Hepatic stellate cell (primary cell): Measurements from ENCODE around the gene SHC2.
A peak's percentile ranks its signal among the peaks of the same experiment; 100 is the strongest.

ENCODE experiments used
- DNase-seq: peaks from one replicate; pipeline ENCODE4 v3.0.0; 2011; ENCODE audit warnings: low spot score

The SHC2 gene, protein sequence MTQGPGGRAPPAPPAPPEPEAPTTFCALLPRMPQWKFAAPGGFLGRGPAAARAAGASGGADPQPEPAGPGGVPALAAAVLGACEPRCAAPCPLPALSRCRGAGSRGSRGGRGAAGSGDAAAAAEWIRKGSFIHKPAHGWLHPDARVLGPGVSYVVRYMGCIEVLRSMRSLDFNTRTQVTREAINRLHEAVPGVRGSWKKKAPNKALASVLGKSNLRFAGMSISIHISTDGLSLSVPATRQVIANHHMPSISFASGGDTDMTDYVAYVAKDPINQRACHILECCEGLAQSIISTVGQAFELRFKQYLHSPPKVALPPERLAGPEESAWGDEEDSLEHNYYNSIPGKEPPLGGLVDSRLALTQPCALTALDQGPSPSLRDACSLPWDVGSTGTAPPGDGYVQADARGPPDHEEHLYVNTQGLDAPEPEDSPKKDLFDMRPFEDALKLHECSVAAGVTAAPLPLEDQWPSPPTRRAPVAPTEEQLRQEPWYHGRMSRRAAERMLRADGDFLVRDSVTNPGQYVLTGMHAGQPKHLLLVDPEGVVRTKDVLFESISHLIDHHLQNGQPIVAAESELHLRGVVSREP

DNA sequence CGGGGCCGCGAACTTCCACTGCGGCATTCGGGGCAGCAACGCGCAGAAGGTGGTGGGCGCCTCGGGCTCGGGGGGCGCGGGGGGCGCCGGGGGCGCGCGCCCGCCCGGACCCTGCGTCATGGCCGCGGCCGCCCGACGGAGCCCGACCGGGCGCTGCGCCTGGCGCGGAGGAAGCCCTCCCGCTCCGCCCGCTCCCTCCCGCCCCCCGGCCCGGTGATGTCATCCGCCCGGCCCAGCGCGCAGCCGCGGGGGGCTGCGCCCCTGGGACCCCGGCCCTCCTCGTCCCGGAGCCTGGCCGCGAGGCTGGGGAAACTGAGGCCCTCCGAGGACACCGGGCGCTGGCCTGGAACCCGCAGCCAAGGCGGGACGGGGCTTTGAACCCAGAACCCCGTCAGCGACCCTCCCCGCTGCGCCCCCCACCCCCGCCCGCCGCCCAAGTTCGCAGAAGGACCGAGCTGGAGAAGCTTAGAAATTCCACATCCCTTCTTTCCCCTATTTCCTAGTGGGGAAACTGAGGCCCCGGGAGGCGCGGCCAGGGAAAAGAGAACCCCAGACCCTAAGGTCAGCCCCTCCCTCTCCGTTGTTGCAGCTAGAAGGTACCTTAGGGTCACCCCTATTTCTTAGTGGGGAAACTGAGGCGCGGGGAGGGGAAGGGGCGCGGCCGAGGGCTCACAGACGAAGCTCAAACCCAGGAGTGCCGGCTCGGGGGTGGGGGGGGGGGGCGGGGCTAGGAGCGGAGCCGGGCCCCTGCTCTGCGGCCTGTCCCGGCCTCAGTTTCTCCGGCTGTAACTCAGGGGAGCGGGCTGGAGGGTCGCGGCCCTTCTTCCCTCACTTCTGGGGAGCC, at the start of gene SHC2:
Gene SHC2 (minus strand): TSS at position 157 of the 844 bp plus-strand sequence. CDS start 37 bp downstream, at position 120.
- no peak for DNase-seq

DNA sequence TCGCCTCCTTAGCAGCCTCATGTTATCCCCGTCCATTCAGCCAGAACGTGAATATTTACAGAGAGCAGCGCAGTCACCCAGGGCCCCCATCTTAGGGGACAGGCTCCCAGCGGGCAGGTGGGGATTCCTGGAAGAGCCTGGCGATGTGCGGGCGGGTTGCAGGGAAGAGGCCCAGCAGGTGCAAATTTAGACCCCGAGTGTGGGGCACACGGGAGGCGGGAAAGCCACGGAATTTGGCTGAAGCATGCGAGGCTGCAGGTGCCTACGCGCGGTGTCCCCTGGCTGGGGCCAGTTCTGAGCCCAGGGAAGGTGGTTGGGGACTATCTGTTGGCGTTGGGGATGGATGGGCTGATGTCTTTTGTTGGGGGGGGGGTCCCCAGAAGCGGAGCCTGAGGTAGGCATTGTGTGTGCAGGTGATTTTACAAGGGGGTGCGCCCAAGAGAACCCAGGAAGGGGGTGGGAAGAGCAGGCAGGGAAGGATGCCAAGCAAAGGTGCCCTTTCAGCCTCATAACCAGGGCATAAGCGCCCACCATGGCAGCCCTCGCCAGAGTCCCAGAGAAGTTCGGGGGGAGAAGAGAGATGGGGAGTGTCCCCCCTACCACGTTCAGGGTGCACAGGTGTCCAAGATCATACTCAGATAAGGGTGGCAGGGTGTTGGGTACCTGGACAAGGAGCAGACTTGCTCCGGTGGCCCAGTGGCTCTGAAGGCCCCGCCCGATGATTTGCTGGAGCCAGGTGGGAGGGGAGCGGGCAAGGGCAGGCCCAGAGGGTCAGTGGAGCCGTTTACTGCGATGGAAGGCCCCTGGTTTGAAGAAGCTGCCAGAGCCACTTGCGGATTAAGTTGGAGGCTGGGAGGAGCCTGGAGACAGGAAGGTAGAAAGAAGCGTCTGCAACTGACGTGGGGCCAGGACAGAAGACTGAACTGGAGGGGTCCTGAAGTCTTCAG, 47.6 kb upstream of the SHC2 start:
- DNase-seq, result no peak

DNA sequence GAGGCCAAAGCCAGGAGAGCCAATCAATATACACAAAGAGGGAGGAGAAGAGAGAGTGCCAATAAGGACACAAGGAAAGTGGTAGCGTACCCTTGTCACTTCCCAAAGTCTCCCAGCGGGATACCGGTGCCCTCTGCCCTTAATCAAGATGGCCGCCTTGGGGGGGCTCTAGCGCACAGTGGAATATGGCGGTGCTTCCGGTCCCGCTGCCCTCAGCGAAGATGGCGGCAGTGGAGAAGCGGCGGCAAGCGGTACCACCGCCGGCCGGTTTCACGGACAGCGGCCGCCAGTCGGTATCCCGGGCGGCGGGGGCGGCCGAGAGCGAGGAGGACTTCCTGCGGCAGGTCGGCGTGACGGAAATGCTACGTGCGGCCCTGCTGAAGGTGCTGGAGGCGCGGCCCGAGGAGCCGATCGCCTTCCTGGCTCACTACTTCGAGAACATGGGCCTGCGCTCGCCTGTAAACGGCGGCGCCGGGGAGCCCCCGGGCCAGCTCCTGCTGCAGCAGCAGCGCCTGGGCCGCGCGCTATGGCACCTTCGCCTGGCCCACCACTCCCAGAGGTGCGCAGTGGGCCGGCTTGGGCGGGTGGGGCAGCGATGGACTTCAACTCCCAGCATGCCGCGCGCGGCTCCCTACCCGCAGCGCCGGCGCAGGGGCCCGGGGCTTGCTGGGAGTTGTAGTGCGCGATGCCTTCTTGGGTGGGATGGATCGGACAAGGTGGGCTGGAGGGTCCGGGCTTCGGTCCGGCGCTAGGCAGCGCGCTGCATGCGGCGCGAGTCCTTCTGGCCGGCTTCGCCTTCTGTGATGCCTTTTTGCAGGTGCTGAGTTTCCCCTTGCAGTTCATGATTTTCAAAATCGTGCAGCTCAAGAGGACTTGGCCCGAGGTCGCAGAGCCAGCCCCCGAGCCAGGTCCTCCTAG, 46.7 kb upstream of the SHC2 start, which contains the start of gene TPGS1:
Gene TPGS1 (plus strand): TSS at position 212 of the 918 bp plus-strand sequence. CDS start 10 bp downstream, at position 222.
- peak; percentile 90 for DNase-seq

DNA sequence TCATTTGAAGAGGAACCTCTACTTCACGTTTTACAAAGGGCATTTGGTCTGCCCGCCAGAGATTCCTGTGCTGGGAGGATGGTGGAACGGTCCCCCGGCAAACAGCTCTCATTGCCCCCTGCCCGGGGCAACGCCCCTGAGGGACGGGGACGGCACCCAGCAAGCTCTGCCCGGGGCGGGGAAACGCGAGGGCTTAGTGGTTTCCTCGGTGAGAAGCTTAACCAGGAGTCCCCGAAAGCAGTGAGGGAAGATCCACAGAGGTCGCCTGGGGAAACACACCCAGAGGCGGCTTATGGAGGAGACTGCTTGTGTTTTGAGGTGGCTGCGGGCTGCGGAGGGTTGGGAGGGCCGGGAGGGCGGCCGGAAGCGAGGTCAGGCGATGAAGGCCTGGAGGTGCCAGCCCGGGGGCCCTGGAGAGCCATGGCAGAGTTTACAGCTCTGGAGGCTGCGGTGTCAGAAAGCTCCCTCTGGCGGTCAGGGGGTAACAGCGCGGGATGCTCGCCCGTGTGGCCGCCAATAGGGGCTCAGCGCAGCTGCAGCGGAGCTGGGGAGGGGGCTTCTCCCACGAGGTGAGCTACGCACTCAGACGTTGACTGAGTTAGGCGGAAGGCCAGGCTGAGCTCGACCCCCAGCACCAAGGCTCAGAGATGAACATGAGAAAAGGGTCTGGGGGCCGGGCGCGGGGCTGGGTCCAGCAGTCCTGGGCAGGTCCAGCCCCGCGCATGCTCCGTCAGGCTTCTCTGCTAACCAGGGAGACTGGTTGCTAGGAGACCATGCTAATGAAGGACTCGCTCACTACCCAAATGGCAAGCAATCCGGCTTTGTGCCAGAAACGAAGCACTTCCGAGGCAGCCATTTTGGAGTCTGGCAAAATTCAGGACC, 45.8 kb upstream of the SHC2 start:
- DNase-seq, result peak; percentile 100

DNA sequence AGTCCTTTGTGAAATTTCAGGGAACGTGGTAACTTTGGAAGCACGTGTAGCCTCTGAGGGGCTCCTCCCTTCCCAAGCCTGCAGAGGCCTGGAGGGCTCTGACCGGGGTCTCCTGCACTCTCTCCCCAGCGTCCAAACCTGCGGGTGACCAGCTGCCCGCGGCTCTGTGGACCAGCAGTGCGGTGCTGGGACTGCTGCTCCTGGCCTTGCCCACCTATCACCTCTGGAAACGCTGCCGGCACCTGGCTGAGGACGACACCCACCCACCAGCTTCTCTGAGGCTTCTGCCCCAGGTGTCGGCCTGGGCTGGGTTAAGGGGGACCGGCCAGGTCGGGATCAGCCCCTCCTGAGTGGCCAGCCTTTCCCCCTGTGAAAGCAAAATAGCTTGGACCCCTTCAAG, 43.8 kb upstream of the SHC2 start:
- DNase-seq, result no peak

DNA sequence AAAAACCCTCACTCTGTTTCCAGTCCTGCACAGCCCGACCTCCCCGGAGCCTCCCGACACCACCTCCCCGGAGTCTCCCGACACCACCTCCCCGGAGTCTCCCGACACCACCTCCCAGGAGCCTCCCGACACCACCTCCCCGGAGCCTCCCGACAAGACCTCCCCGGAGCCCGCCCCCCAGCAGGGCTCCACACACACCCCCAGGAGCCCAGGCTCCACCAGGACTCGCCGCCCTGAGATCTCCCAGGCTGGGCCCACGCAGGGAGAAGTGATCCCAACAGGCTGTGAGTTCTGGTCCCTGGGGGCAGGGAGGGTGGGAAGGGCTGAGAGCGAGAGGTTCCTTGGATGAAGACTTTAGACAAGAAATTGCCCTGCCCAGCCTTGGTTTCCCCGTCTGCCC, 40.8 kb upstream of the SHC2 start:
- no peak for DNase-seq

GRCh38 chr19:498977-499623, 38.3 kb upstream of the SHC2 start:
- no peak for DNase-seq

DNA sequence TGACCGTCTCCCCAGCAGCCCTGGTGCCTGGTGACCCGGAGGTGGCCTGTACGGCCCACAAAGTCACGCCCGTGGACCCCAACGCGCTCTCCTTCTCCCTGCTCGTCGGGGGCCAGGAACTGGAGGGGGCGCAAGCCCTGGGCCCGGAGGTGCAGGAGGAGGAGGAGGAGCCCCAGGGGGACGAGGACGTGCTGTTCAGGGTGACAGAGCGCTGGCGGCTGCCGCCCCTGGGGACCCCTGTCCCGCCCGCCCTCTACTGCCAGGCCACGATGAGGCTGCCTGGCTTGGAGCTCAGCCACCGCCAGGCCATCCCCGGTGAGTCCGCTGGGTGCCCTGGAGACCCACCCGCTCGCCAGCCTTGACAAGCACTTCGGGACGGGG, 37.7 kb upstream of the SHC2 start:
- no peak for DNase-seq

GRCh38 chr19:497869-498510, 37.2 kb upstream of the SHC2 start:
- DNase-seq, result no peak

DNA sequence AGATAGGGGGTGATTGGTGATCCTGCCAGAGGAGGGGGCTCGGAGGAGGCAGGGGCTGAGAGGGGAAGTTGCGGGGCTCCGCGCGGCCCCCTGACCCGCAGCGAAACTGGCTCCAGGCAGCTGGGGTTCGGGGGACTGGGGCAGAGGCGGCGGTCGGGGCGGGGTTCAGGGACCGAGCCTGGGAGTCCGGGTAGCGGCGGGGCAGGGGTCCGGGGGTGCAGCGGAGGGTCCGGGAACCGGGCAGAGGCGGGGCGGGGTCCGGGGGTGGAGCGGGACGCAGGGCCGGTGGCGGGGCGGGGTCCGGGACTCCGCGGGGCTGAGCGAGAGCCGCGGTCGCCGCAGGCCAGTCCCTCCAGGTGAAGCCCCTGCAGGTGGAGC, 36.6 kb upstream of the SHC2 start:
- no peak for DNase-seq

DNA sequence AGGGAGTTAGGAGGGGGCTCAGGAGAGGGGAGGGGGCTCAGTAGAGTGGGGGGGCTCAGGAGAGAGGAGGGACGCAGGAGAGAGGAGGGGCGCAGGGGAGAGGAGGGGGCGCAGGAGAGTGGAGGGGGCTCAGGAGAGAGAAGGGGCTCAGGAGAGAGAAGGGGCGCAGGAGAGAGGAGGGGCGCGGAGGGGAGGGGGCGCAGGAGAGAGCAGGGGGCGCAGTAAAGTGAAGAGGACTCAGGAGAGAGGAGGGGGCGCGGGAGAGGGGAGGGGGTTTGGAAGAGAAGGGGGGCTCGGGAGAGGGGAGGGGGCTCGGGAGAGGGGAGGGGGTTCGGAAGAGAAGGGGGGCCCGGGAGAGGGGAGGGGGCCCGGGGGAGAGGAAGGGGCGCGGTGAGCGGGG, 36.2 kb upstream of the SHC2 start:
- no peak for DNase-seq

DNA sequence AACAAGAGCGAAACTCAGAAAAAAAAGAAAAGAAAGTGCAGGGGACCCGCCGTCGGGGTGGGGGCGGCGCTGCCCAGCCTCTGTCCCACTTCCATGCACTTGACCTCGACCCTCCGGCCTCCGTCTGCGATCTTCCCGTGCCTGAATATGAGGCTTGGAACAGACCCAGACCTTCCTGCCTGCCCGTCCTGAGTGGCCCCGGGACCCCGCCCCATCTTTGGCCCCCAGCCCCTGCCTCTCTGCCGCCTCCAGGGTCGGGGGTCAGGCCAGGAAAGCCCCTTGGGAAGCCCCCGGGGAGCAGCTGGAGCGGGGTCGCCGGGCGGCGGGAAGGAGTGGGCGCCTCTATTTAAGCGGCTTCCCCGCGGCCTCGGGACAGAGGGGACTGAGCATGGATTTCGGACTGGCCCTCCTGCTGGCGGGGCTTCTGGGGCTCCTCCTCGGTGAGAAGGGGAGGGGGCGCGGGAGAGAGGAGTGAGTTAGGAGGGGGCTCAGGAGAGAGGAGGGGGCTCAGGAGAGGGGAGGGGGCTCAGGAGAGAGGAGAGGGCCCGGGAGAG, 35.4 kb upstream of the SHC2 start, which contains the start of gene MADCAM1:
Gene MADCAM1 (plus strand): TSS at position 375 of the 554 bp plus-strand sequence. CDS start 14 bp downstream, at position 389.
- no peak for DNase-seq

DNA sequence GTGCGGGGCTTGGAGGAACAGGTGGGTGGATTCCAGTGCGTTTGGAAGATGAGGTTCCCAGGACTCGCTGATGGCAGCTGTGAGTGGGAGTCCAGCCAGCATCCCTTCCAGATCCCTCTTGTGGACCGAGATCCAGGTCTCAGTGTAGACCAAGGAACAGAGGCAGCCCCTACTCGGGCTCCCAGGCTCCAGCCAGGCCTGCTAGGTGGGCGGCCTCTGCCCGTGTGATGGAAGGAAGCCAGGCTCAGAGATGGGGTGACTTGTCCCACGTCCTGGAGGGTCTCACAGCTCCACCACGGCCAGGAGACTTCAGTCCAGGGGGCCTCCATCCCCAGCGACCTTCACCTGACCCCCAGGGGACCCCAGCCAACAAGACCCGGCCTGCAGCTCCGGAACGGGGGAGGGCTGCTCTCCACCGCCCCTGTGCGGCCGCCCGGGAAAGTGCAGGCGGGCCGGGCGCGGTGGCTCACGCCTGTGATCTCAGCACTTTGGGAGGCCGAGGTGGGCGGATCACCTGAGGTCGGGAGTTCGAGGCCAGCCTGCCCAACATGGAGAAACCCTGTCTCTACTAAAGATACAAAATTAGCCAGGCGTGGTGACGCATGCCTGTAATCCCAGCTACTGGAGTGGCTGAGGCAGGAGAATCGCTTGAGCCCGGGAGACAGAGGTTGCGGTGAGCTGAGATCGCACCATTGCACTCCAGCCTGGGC, 34.7 kb upstream of the SHC2 start:
- no peak for DNase-seq

DNA sequence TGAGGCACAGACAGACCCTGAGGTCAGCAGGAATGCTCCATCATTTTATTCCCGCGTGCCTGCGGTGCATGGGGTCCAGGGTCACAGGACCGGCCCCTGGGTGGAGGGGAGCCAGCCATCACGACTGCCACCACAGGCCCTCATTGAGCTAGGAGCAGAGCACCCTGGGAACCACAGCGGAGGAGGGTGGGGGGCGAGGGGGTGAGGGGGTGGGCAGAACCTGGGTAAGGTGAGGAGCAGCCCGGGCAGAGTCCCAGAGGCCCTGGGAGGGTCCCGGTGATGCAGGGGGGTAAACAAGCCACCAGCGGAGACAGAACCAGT, 34.2 kb upstream of the SHC2 start:
- no peak for DNase-seq

DNA sequence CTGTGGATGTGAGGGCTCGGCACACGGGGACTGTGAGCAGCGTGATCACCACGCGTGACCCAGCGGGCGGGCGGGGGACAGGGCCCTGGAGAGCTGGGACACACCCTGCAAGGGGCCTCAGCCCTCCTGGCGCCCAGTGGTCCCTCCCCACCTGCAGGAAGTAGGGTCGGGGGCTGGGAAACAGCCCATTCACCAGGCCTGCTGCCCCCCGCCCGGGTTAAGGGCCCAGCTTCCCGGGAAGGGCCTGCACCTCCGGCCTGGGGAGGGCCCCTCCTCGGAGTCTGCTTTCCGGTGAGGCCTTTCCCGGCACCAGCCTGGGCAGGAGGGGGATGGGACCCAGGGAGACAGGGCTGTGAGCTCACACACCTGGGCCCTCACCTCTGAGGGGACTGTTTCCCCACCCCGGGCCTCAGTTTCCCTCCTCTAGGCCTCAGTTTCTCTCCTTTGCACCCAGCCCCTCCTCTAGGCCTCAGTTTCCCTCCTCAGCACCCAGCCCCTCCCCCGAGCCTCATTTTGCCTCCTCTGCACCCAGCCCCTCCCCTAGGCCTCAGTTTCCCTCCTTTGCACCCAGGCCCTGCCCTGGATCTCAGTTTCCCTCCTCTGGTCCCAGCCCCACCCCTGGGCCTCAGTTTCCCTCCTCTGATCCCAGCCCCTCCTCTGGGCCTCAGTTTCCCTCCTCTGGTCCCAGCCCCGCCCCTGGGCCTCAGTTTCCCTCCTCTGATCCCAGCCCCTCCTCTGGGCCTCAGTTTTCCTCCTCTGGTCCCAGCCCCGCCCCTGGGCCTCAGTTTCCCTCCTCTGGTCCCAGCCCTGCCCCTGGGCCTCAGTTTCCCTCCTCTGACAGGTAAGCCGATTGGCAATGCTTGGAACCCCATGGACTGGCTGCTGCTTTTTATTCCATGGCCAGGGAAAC, 33.6 kb upstream of the SHC2 start:
- DNase-seq, result no peak

- no peak for DNase-seq
Measured at GRCh38 chr19:493391-494170, 32.7 kb upstream of the SHC2 start.
